Measurements from ENCODE around the gene FIBIN. TPM values are rescaled to one million over a fixed set of nuclear protein-coding genes. Genes with fewer than 3 reads are reported as not detected.

Gene FIBIN
- total and polyA plus RNA-seq, 4 donors, result 1.6 to 3.7 (median 2.2) TPM

- DNase-seq (ENCODE audit: low spot score), result no peak
- Histone ChIP-seq H3K27ac (ENCODE audit: low read depth in 1 of 2, low read length in 2 of 2) (no peak overlapping the region), H3K4me3 (ENCODE audit: low read depth in 1 of 3, low read length in 3 of 3) (no peak overlapping the region), H3K27me3 (ENCODE audit: control insufficient read depth in 4 of 4, insufficient read depth in 4 of 4, low read length in 3 of 4) (no peaks in the 10 kb centered on the region), H3K9me3 (ENCODE audit: control insufficient read depth in 4 of 4, low read length in 3 of 4) (no peaks in the 10 kb centered on the region), H3K36me3 (ENCODE audit: control insufficient read depth in 4 of 4, insufficient read depth in 3 of 4, low read depth in 1 of 4, low read length in 3 of 4) (no peaks in the 10 kb centered on the region), H3K4me1 (ENCODE audit: control insufficient read depth in 4 of 4, insufficient read depth in 4 of 4, low read length in 3 of 4) (no peaks in the 10 kb centered on the region), H3K9ac (ENCODE audit: low read depth in 1 of 2, low read length in 2 of 2) (no peak overlapping the region)
- 93% methylated on average over 3 of the region's 3 CpGs for WGBS
- TF ChIP-seq ZBTB33 (IDR thresholded peaks at IDR 0.05) (no peak), MAX (IDR thresholded peaks at IDR 0.05) (no peak), GABPA (IDR thresholded peaks at IDR 0.05 in 1 of 2, conservative IDR thresholded peaks at IDR 0.05 in 1 of 2) (no peak)
Measured at GRCh38 chr11:26987272-26987671, 6.6 kb upstream of the FIBIN start.

GRCh38 chr11:26987731-26988130 lies 6.2 kb upstream of the FIBIN start:
- TF ChIP-seq FOXA1 (IDR thresholded peaks at IDR 0.05), result no peak
- TF ChIP-seq ATF3 (IDR thresholded peaks at IDR 0.05), result no peak
- TF ChIP-seq CTCF (IDR thresholded peaks at IDR 0.05; ENCODE audit: low read depth, low read length, missing input control), result no peak
- no peak for TF ChIP-seq JUND (IDR thresholded peaks at IDR 0.05)
- TF ChIP-seq SP1 (IDR thresholded peaks at IDR 0.05), result no peak
- Histone ChIP-seq H3K4me1 (ENCODE audit: control insufficient read depth in 4 of 4, insufficient read depth in 4 of 4, low read length in 3 of 4) (no peaks in the 10 kb centered on the region), H3K4me3 (ENCODE audit: low read depth in 1 of 3, low read length in 3 of 3) (no peak overlapping the region), H3K9ac (ENCODE audit: low read depth in 1 of 2, low read length in 2 of 2) (no peak overlapping the region), H3K9me3 (ENCODE audit: control insufficient read depth in 4 of 4, low read length in 3 of 4) (no peaks in the 10 kb centered on the region), H3K36me3 (ENCODE audit: control insufficient read depth in 4 of 4, insufficient read depth in 3 of 4, low read depth in 1 of 4, low read length in 3 of 4) (no peaks in the 10 kb centered on the region), H3K27me3 (ENCODE audit: control insufficient read depth in 4 of 4, insufficient read depth in 4 of 4, low read length in 3 of 4) (no peaks in the 10 kb centered on the region), H3K27ac (ENCODE audit: low read depth in 1 of 2, low read length in 2 of 2) (no peak overlapping the region)
- no peak for DNase-seq (ENCODE audit: low spot score)

- no peak for DNase-seq (ENCODE audit: low spot score)
- Histone ChIP-seq H3K36me3 (ENCODE audit: control insufficient read depth in 4 of 4, insufficient read depth in 3 of 4, low read depth in 1 of 4, low read length in 3 of 4) (no peaks in the 10 kb centered on the region), H3K4me3 (ENCODE audit: low read depth in 1 of 3, low read length in 3 of 3) (no peak overlapping the region), H3K9me3 (ENCODE audit: control insufficient read depth in 4 of 4, low read length in 3 of 4) (no peaks in the 10 kb centered on the region), H3K27me3 (ENCODE audit: control insufficient read depth in 4 of 4, insufficient read depth in 4 of 4, low read length in 3 of 4) (no peaks in the 10 kb centered on the region), H3K27ac (ENCODE audit: low read depth in 1 of 2, low read length in 2 of 2) (no peak overlapping the region), H3K4me1 (ENCODE audit: control insufficient read depth in 4 of 4, insufficient read depth in 4 of 4, low read length in 3 of 4) (peaks cover 0 to 20% (median 7%) of the 10 kb centered on the region in 4 donors), H3K9ac (ENCODE audit: low read depth in 1 of 2, low read length in 2 of 2) (no peak overlapping the region)
- no peak for TF ChIP-seq HNF4A (conservative IDR thresholded peaks at IDR 0.05)
- peak in 1 of 2 donors; percentile 13 for TF ChIP-seq JUND (IDR thresholded peaks at IDR 0.05)
- 69% methylated on average over 1 of the region's 1 CpG for WGBS
Measured at GRCh38 chr11:26992031-26992541, 1.8 kb upstream of the FIBIN start.

Measured in liver (tissue), 9 donors.